GM20000 (cell line): Measurements from ENCODE around the gene POU3F1.

Experiments
- DNase-seq: peaks from one replicate; pipeline ENCODE4 v3.0.0; 2012; ENCODE audit warnings: low spot score
- TF ChIP-seq, protein P1 (sequence below): IDR thresholded peaks from 2 replicates; pipeline ENCODE4 v1.5.1; 2012; ENCODE audit warnings: mild to moderate bottlenecking, control low read depth; ENCODE audit errors: extremely low read depth, missing control alignments

The POU3F1 gene

GRCh38 chr1:38088791-38089190 lies 42.2 kb upstream of the POU3F1 start:
- DNase-seq = no peak
- TF ChIP-seq, protein P1, sequence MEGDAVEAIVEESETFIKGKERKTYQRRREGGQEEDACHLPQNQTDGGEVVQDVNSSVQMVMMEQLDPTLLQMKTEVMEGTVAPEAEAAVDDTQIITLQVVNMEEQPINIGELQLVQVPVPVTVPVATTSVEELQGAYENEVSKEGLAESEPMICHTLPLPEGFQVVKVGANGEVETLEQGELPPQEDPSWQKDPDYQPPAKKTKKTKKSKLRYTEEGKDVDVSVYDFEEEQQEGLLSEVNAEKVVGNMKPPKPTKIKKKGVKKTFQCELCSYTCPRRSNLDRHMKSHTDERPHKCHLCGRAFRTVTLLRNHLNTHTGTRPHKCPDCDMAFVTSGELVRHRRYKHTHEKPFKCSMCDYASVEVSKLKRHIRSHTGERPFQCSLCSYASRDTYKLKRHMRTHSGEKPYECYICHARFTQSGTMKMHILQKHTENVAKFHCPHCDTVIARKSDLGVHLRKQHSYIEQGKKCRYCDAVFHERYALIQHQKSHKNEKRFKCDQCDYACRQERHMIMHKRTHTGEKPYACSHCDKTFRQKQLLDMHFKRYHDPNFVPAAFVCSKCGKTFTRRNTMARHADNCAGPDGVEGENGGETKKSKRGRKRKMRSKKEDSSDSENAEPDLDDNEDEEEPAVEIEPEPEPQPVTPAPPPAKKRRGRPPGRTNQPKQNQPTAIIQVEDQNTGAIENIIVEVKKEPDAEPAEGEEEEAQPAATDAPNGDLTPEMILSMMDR = no peak

- DNase-seq = no peak
- TF ChIP-seq, protein P1 = no peak
Measured at GRCh38 chr1:38088366-38088765, 41.8 kb upstream of the POU3F1 start.

DNA sequence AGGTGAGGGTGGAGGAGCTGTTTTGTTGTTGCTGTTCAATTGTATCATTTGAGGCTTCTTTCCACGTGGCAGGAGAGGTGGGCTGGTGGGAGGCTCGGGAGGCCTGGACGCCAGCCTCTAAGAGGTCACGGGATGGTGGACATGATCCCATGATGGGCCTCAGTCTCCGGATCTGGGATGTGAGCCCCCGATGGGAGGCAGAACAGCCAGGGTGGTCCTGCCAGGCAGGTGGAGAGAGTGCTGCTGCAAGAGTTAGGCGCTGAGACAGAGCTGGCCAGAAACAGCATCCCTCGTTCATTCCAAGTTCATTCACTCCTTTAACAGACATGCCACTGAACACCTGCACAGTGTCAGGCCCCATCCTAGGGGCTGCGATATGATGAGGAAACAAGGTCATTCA lies 41.1 kb upstream of the POU3F1 start:
- TF ChIP-seq, protein P1 = no peak
- no peak for DNase-seq

GRCh38 chr1:38085666-38086330 lies 39.2 kb upstream of the POU3F1 start:
- DNase-seq = no peak
- TF ChIP-seq, protein P1 = no peak

- TF ChIP-seq, protein P1 = no peak
- no peak for DNase-seq
Measured at GRCh38 chr1:38084700-38085099, 38.1 kb upstream of the POU3F1 start.

DNA sequence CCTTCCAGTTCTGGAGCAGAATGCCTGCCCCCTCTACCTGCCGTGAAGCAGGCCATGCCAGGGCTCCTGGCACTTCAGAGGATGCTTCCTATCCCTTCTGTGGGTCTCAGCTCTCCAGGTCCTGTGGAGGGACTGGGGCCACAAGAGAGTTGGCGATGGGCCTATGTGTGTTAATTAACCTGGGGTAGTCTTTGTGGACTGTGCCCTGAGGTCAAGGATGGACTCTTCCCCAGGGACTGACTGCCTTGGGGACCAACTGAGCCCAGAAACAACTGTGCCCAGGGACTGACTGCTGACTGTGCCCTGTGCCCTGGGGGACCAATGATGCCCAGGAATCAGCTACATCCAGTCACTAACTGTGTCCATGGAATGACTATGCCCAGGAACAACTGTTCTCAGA lies 37.5 kb upstream of the POU3F1 start:
- DNase-seq = no peak
- TF ChIP-seq, protein P1 = no peak

GRCh38 chr1:38083541-38083940 lies 36.9 kb upstream of the POU3F1 start:
- DNase-seq = no peak
- TF ChIP-seq, protein P1 = no peak
